ENCODE data around the gene SLCO2A1. TPM values are rescaled to one million over a fixed set of nuclear protein-coding genes. Genes with fewer than 3 reads are reported as not detected.
"Not testable (repeated sequence)": the region's sequence is repeated elsewhere in the genome, so short reads cannot be mapped to it uniquely, and the experiment has no call there.

SLCO2A1 gene
- total RNA-seq = under 0.01 TPM

GRCh38 chr3:134029734-134030378 is at the start of gene SLCO2A1:
Gene SLCO2A1, minus strand, starts transcription at chr3:134029925. Its CDS starts 123 bp downstream, at chr3:134029802.
- peak in 2 of 3 donors; percentile 15 to 23 for DNase-seq (ENCODE audit: low read depth in 2 of 3, low spot score in 2 of 3)

DNA sequence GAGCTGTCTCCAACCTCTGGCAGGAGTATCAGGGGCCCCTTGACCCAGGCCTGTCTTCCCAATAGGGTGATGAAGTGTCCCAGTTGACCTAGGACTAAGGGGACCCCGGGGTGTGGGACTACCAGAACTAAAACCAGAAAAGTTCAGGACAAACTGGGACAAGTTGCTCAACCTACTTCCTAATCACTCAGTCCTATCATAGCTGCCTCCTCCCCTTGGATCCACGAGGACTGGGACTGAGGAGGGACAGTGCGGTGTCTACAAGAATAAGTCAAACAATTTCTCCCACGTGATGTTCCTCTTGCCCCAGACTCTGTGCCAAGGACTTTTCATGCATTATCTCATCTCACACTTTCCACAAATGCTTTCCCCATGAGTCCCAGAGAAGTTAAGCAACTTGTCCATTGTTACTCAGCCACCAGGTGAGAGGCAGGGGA is 49.4 kb upstream of the SLCO2A1 start:
- no peak for DNase-seq (ENCODE audit: low read depth in 2 of 3, low spot score in 2 of 3)

GRCh38 chr3:134078169-134078831 is 48.6 kb upstream of the SLCO2A1 start:
- no peak for DNase-seq (ENCODE audit: low read depth in 2 of 3, low spot score in 2 of 3)

- no peak for DNase-seq (ENCODE audit: low read depth in 2 of 3, low spot score in 2 of 3)
These were observed 48.0 kb upstream of the SLCO2A1 start for GRCh38 chr3:134077649-134078161.

DNA sequence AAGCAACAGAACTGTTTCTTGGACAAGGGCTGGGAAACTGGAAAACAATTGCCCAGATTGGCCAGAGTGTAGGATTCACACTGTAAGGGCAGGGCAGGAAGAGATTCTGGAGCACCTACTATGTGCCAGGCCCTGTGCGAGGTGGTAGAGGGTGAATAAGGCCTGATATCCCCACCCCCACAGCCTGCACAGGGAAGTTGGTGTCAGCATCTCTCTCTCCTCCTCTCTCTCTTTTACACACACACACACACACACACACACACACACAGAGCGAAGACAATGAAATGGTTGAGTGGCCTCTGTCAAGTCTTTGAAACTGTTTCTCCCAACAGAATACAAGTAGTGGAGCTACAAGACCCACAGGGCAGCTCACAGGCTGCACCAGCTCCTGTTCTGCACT is 47.1 kb upstream of the SLCO2A1 start:
- DNase-seq (ENCODE audit: low read depth in 2 of 3, low spot score in 2 of 3) = no peak

DNA sequence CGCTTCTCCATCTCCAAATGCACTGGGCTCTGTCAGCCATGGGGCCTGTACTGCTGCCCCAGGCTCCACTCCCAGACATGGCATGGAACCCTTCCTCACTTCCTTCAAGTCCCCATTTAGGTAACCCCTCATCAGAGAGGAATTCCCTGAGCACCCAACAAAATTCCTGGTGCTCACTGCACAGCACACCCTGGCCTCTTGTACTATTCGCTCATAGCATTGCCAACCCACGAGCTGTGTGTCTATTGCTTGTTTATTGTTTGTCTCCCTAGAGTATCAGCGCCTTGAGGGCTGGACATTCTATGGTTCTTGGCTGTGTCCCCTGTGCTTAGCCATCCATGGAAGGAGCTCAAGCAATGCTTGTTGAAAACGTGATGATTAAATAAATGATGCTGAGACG is 46.1 kb upstream of the SLCO2A1 start:
- no peak for DNase-seq (ENCODE audit: low read depth in 2 of 3, low spot score in 2 of 3)

GRCh38 chr3:134075568-134075825 is 45.8 kb upstream of the SLCO2A1 start:
- no peak for DNase-seq (ENCODE audit: low read depth in 2 of 3, low spot score in 2 of 3)

- no peak for DNase-seq (ENCODE audit: low read depth in 2 of 3, low spot score in 2 of 3)
These were observed 45.3 kb upstream of the SLCO2A1 start for GRCh38 chr3:134074790-134075567.

- DNase-seq (ENCODE audit: low read depth in 2 of 3, low spot score in 2 of 3) = no peak
These were observed 44.5 kb upstream of the SLCO2A1 start for GRCh38 chr3:134074001-134074789.

DNA sequence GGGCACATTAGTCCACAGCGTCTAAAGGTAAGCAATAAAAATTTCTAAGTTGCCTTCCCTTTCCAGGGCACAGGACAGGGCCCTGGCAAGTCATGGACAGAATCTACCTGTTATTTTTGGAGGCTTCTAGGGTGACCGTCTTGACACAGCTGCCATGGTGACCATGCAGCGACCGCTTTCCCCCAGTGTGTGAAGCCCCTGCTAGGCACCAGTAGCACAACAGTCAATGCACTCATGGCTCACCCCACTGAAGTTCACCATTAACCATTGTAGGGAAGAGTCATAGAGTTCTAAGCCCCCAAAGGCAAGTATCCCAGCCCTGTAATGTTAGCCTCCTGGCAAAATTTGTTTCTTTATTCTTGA is 43.8 kb upstream of the SLCO2A1 start:
- no peak for DNase-seq (ENCODE audit: low read depth in 2 of 3, low spot score in 2 of 3)

- no peak for DNase-seq (ENCODE audit: low read depth in 2 of 3, low spot score in 2 of 3)
These were observed 43.3 kb upstream of the SLCO2A1 start for GRCh38 chr3:134072881-134073582.

GRCh38 chr3:134070281-134070680 is 40.6 kb upstream of the SLCO2A1 start:
- not testable (repeated sequence) for DNase-seq (ENCODE audit: low read depth in 2 of 3, low spot score in 2 of 3)

DNA sequence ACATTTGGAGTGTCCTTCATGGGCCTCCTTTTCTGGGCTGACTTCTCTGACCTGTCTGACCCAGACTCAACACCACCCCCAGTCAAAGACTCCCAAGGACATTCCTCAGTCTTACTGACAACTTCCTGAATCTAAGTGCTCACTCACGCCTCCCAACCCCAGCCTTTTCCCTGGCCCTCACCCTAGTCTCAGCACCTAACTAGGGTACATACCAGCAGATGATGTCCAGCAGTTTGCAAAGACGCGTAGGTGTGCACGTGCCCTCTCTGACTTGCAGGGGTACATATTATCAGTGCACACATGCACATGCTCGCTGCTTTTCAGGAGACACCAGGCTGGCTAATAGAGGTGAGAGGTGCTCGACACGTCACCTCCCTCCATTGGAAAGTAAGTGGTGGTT is 38.7 kb upstream of the SLCO2A1 start:
- DNase-seq (ENCODE audit: low read depth in 2 of 3, low spot score in 2 of 3) = no peak

DNA sequence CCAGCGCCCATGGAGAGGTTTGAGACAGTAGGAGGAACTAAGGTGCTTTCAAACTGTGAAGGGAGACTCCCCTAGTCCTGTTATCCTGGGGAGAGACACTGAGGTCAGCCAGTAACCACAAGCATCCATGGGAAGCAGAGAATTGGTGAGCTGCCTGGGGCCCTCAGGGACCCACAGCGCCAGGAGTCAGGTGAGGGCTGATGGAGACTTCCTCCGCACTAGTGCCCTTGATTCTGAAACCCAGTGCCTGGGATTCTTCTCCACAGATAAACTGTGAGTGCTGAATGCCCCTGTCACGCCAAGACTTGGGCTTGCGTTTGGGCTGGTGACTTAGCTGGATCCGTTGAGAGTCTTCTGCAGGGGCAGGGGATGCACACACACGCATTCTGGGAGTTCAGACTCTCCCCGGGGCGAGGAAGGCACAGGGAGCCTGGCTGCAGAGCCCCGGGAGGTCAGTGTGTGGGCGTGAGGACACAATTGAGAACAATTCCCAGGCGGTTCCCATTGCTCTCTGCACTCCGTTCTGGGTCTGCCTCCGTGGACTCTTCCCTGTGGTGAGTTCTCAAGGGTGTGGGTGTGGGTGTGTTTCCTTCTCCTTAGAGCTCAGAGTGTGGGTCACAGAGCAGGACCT is 37.9 kb upstream of the SLCO2A1 start:
- DNase-seq (ENCODE audit: low read depth in 2 of 3, low spot score in 2 of 3) = no peak

- no peak for DNase-seq (ENCODE audit: low read depth in 2 of 3, low spot score in 2 of 3)
These were observed 37.2 kb upstream of the SLCO2A1 start for GRCh38 chr3:134066651-134067530.

DNA sequence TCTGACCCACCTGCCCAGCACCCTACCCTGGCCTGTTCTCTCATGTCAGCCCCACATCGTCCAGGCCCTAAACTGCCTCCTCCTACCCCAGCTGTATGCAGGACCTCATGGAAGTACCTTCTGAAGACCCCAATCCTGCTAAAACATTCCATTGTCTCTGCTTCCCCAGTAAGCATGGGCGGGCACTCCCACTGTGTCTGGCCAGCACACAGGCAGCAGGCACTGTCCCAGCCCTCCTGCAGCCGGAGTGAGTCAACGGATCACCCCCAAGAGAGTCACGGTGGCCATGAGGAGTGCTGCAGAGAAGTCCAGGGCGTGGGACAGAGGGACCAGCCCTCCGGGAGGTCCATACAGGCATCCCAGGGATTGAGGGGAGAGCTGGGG is 36.4 kb upstream of the SLCO2A1 start:
- no peak for DNase-seq (ENCODE audit: low read depth in 2 of 3, low spot score in 2 of 3)

DNA sequence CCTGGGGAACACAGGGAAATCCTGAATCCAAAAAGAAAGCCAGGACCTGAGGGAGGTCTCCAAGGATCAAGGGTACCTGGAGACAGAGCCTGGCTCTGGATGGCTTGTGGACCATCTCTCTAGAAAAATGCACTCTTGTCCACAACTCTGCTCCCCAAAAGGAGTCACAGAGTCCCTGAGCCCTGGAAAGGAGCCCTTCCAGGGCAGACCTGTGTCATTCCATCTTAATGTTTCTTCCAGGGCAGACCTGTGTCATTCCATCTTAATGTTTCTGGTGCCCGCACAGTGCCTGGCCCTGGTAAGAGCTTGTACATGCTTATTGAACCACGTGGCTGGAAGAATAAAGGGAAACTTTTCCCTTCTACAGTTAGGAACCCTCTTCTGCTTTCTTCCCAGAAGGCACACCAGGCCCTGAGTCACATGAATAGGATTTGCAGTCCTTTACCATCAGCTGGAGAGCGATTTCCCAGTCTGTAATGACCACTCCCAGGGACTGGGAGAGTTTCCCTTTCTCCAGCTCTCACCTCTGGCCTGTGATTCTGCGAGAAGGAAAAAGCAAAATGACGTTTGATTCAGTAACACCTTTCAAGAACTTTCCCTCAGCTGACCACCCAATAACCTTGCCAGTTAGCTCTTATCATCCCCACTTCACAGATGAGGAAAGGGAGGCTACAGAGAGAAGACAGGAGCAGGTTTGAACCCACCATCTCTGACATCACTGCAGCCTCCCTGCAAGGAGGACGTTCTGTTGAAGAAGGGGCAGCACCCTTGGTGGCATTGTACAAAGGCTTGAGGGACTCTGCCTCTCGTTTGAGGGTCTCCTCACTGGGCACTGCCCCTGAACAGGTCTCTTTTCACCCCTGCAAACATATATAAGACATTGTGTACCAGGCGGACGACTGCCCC is 35.8 kb upstream of the SLCO2A1 start:
- DNase-seq (ENCODE audit: low read depth in 2 of 3, low spot score in 2 of 3) = no peak

DNA sequence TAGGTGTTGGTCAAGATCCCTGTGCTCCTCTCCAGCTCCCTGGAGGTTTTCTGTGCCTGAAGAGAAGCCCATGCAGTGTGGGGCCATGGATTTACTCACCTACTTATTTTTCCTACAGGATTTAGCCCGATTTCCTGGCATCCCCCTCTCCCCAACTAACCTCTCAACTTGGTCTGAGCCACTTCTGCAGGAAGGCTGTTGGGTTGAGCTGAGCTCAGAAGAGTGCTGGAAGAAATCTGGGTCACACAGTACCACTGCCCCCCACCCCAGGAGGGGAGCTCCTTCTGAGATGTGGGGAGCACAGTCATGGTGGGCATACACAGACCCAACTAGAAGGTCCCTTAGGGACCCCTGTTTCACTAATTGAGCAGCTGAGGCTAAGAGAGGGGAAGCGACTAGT is 34.4 kb upstream of the SLCO2A1 start:
- DNase-seq (ENCODE audit: low read depth in 2 of 3, low spot score in 2 of 3) = no peak
